Ishikawa (cell line): Measurements from ENCODE around the gene NSUN4.

Source experiments
- CEBPB ChIP-seq: IDR thresholded peaks from 2 replicates; pipeline ENCODE4 v1.6.1; 2012
- EGR1 ChIP-seq: IDR thresholded peaks from 2 replicates; pipeline ENCODE4 v1.6.1; 2012
- EP300 ChIP-seq: IDR thresholded peaks from 2 replicates; pipeline ENCODE4 v1.6.1; 2012; ENCODE audit warnings: borderline replicate concordance
- NFIC ChIP-seq: IDR thresholded peaks from 2 replicates; pipeline ENCODE4 v1.6.1; 2012
- TCF12 ChIP-seq: IDR thresholded peaks from 2 replicates; pipeline ENCODE4 v1.6.1; 2012; ENCODE audit warnings: low read depth
- TF ChIP-seq, protein P1 (sequence below): IDR thresholded peaks from 2 replicates; pipeline ENCODE4 v1.6.1; 2012; ENCODE audit warnings: low read depth, mild to moderate bottlenecking
- TF ChIP-seq, protein P2 (sequence below): IDR thresholded peaks from 2 replicates; pipeline ENCODE4 v1.6.1; 2012

DNA sequence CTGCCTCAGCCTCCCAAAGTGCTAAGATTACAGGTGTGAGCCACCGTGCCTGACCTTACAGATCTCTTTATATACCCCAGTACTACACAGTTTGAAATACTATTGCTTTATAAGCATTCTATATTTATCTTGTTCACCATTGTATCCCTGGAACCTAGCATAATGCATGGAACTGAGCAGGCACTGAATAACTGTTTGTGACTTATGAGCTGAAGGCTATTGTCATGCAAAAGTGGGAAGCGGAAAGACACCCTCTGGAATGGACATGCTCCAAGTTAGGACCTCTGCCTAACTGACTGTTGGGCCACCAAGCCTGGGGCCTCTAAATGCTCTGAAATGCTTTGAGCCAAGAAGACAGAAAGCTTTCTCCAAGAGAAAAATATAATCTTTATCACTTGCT lies 45.3 kb upstream of the NSUN4 start:
- TF ChIP-seq TCF12 (no peak), EGR1 (no peak), EP300 (no peak), NFIC (no peak), CEBPB (no peak)
- TF ChIP-seq, protein P1, sequence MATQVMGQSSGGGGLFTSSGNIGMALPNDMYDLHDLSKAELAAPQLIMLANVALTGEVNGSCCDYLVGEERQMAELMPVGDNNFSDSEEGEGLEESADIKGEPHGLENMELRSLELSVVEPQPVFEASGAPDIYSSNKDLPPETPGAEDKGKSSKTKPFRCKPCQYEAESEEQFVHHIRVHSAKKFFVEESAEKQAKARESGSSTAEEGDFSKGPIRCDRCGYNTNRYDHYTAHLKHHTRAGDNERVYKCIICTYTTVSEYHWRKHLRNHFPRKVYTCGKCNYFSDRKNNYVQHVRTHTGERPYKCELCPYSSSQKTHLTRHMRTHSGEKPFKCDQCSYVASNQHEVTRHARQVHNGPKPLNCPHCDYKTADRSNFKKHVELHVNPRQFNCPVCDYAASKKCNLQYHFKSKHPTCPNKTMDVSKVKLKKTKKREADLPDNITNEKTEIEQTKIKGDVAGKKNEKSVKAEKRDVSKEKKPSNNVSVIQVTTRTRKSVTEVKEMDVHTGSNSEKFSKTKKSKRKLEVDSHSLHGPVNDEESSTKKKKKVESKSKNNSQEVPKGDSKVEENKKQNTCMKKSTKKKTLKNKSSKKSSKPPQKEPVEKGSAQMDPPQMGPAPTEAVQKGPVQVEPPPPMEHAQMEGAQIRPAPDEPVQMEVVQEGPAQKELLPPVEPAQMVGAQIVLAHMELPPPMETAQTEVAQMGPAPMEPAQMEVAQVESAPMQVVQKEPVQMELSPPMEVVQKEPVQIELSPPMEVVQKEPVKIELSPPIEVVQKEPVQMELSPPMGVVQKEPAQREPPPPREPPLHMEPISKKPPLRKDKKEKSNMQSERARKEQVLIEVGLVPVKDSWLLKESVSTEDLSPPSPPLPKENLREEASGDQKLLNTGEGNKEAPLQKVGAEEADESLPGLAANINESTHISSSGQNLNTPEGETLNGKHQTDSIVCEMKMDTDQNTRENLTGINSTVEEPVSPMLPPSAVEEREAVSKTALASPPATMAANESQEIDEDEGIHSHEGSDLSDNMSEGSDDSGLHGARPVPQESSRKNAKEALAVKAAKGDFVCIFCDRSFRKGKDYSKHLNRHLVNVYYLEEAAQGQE, result no peak
- TF ChIP-seq, protein P2, sequence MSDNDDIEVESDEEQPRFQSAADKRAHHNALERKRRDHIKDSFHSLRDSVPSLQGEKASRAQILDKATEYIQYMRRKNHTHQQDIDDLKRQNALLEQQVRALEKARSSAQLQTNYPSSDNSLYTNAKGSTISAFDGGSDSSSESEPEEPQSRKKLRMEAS, result no peak
